ENCODE data around the gene SRGAP3. TPM values are rescaled to one million over a fixed set of nuclear protein-coding genes. Genes with fewer than 3 reads are reported as not detected.

SRGAP3 gene
- total RNA-seq, 2 donors from 2014 or later = 2.6 to 12.8 TPM

GRCh38 chr3:9190276-9190675 is 59.2 kb downstream of the SRGAP3 start:
- H3K27ac ChIP-seq = no peak overlapping the region
- H3K4me3 ChIP-seq = no peak overlapping the region
- no peaks in the 10 kb centered on the region for H3K9me3 ChIP-seq
- no peaks in the 10 kb centered on the region for H3K36me3 ChIP-seq
- DNase-seq (ENCODE audit: low spot score) = no peak
- no peak for TF ChIP-seq CTCF (IDR thresholded peaks at IDR 0.05)
- ATAC-seq (ENCODE audit: insufficient number of reproducible peaks, low FRiP score, low read depth) = no peak
- no peaks in the 10 kb centered on the region for H3K27me3 ChIP-seq (replicated peaks; ENCODE audit: insufficient read depth)
- no peaks in the 10 kb centered on the region for H3K4me1 ChIP-seq (ENCODE audit: control insufficient read depth in 1 of 2, low read depth in 2 of 2)

- DNase-seq (ENCODE audit: low spot score) = no peak
These were observed 60.9 kb downstream of the SRGAP3 start for GRCh38 chr3:9188583-9188982.

GRCh38 chr3:9185701-9186100 is 63.7 kb downstream of the SRGAP3 start:
- no peak overlapping the region for H3K27ac ChIP-seq
- DNase-seq (ENCODE audit: low spot score) (no peak), ATAC-seq (ENCODE audit: insufficient number of reproducible peaks, low FRiP score, low read depth) (no peak)
- no peaks in the 10 kb centered on the region for H3K9me3 ChIP-seq
- no peaks in the 10 kb centered on the region for H3K4me1 ChIP-seq (ENCODE audit: control insufficient read depth in 1 of 2, low read depth in 2 of 2)
- no peak for TF ChIP-seq CTCF (IDR thresholded peaks at IDR 0.05)
- no peaks in the 10 kb centered on the region for H3K36me3 ChIP-seq
- no peaks in the 10 kb centered on the region for H3K27me3 ChIP-seq (replicated peaks; ENCODE audit: insufficient read depth)
- H3K4me3 ChIP-seq = no peak overlapping the region

More at GRCh38 chr3:9188583-9188982, 60.9 kb downstream of the SRGAP3 start:
- Histone ChIP-seq H3K4me1 (ENCODE audit: control insufficient read depth in 1 of 2, low read depth in 2 of 2) (no peaks in the 10 kb centered on the region), H3K36me3 (no peaks in the 10 kb centered on the region), H3K27me3 (replicated peaks; ENCODE audit: insufficient read depth) (no peaks in the 10 kb centered on the region), H3K9me3 (no peaks in the 10 kb centered on the region), H3K4me3 (no peak overlapping the region), H3K27ac (no peak overlapping the region)
- TF ChIP-seq CTCF (IDR thresholded peaks at IDR 0.05) = no peak
- no peak for ATAC-seq (ENCODE audit: insufficient number of reproducible peaks, low FRiP score, low read depth)

GRCh38 chr3:9185046-9185445 is 64.4 kb downstream of the SRGAP3 start:
- no peak for ATAC-seq (ENCODE audit: insufficient number of reproducible peaks, low FRiP score, low read depth)
- H3K9me3 ChIP-seq = no peaks in the 10 kb centered on the region

GRCh38 chr3:9184461-9184835 is 65.0 kb downstream of the SRGAP3 start:
- Histone ChIP-seq H3K27me3 (replicated peaks; ENCODE audit: insufficient read depth) (no peaks in the 10 kb centered on the region), H3K27ac (no peak overlapping the region), H3K4me3 (no peak overlapping the region), H3K9me3 (no peaks in the 10 kb centered on the region), H3K36me3 (no peaks in the 10 kb centered on the region), H3K4me1 (ENCODE audit: control insufficient read depth in 1 of 2, low read depth in 2 of 2) (no peaks in the 10 kb centered on the region)
- no peak for TF ChIP-seq CTCF (IDR thresholded peaks at IDR 0.05)
- DNase-seq (ENCODE audit: low spot score) (no peak), ATAC-seq (ENCODE audit: insufficient number of reproducible peaks, low FRiP score, low read depth) (no peak)

More at GRCh38 chr3:9185046-9185445, 64.4 kb downstream of the SRGAP3 start:
- H3K4me3 ChIP-seq = no peak overlapping the region
- no peak for TF ChIP-seq CTCF (IDR thresholded peaks at IDR 0.05)
- H3K36me3 ChIP-seq = no peaks in the 10 kb centered on the region
- H3K4me1 ChIP-seq (ENCODE audit: control insufficient read depth in 1 of 2, low read depth in 2 of 2) = no peaks in the 10 kb centered on the region
- no peaks in the 10 kb centered on the region for H3K27me3 ChIP-seq (replicated peaks; ENCODE audit: insufficient read depth)
- DNase-seq (ENCODE audit: low spot score) = no peak
- H3K27ac ChIP-seq = no peak overlapping the region

Measured in thoracic aorta (tissue), 2 donors.